Measurements from ENCODE around the gene PSMA2. TPM values are rescaled to one million over a fixed set of nuclear protein-coding genes. Genes with fewer than 3 reads are reported as not detected.

Gene PSMA2
- total RNA-seq, 1 experiment from 2014 or later: 175 TPM

- peaks cover 4% of the 10 kb centered on the region; the same call in 1 of the 2 replicates for H3K36me3 ChIP-seq (ENCODE audit: low read depth)
- BruUV-seq (replicated peaks): no TSS peak
- peaks cover 20% of the 10 kb centered on the region for H3K79me2 ChIP-seq (ENCODE audit: low read depth)
- no peak overlapping the region for H3K4me2 ChIP-seq
- H3K9me2 ChIP-seq (ENCODE audit: insufficient read depth): no peaks in the 10 kb centered on the region
- intact Hi-C loops (cut with micrococcal nuclease; ENCODE audit: unreplicated experiment): no loop called here
- H3K27ac ChIP-seq: no peak overlapping the region
- no peaks in the 10 kb centered on the region for H4K20me1 ChIP-seq (ENCODE audit: insufficient read depth)
- POLR2A ChIA-PET (ENCODE audit: unreplicated experiment): no interaction called here
- CTCF ChIA-PET: no interaction called here
- no peaks in the 10 kb centered on the region for H3F3A ChIP-seq (ENCODE audit: insufficient read depth, low read depth)
- H3K4me1 ChIP-seq (replicated peaks; ENCODE audit: insufficient read depth): peaks cover 7% of the 10 kb centered on the region; the same call in 1 of the 2 replicates
- H3K4me3 ChIP-seq: no peak overlapping the region
- H3K27me3 ChIP-seq (ENCODE audit: insufficient read depth, low read depth): no peaks in the 10 kb centered on the region
- no peaks in the 10 kb centered on the region for H3K9me3 ChIP-seq (ENCODE audit: insufficient read depth, low read depth)
- TF ChIP-seq, protein P1, sequence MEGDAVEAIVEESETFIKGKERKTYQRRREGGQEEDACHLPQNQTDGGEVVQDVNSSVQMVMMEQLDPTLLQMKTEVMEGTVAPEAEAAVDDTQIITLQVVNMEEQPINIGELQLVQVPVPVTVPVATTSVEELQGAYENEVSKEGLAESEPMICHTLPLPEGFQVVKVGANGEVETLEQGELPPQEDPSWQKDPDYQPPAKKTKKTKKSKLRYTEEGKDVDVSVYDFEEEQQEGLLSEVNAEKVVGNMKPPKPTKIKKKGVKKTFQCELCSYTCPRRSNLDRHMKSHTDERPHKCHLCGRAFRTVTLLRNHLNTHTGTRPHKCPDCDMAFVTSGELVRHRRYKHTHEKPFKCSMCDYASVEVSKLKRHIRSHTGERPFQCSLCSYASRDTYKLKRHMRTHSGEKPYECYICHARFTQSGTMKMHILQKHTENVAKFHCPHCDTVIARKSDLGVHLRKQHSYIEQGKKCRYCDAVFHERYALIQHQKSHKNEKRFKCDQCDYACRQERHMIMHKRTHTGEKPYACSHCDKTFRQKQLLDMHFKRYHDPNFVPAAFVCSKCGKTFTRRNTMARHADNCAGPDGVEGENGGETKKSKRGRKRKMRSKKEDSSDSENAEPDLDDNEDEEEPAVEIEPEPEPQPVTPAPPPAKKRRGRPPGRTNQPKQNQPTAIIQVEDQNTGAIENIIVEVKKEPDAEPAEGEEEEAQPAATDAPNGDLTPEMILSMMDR (conservative IDR thresholded peaks at IDR 0.05): no peak
- no peak for TF ChIP-seq EZH2 (IDR thresholded peaks at IDR 0.05; ENCODE audit: low read depth)
- no peak for DNase-seq
- no peak overlapping the region for H2AFZ ChIP-seq
Observed at GRCh38 chr7:42906181-42906580, 25.8 kb downstream of the PSMA2 start.

- Histone ChIP-seq H3K27me3 (ENCODE audit: insufficient read depth, low read depth) (no peaks in the 10 kb centered on the region), H2AFZ (no peak overlapping the region), H3K4me3 (no peak overlapping the region), H3K9me3 (ENCODE audit: insufficient read depth, low read depth) (no peaks in the 10 kb centered on the region; the same call in 1 of the 2 replicates), H3K36me3 (ENCODE audit: low read depth) (no peaks in the 10 kb centered on the region), H3K4me2 (no peak overlapping the region), H3K4me1 (replicated peaks; ENCODE audit: insufficient read depth) (no peaks in the 10 kb centered on the region), H3F3A (ENCODE audit: insufficient read depth, low read depth) (no peaks in the 10 kb centered on the region), H4K20me1 (ENCODE audit: insufficient read depth) (no peaks in the 10 kb centered on the region), H3K9me2 (ENCODE audit: insufficient read depth) (no peaks in the 10 kb centered on the region), H3K27ac (no peak overlapping the region), H3K79me2 (ENCODE audit: low read depth) (no peaks in the 10 kb centered on the region)
- no peak for DNase-seq
- BruUV-seq (replicated peaks): no TSS peak
- intact Hi-C loops (cut with micrococcal nuclease; ENCODE audit: unreplicated experiment): no loop called here
- POLR2A ChIA-PET (ENCODE audit: unreplicated experiment): no interaction called here
- CTCF ChIA-PET: no interaction called here
- no peak for TF ChIP-seq EZH2 (IDR thresholded peaks at IDR 0.05; ENCODE audit: low read depth)
- TF ChIP-seq, protein P1 (conservative IDR thresholded peaks at IDR 0.05): no peak
Observed at GRCh38 chr7:42902331-42902730, 29.6 kb downstream of the PSMA2 start.

- Histone ChIP-seq H3K27me3 (ENCODE audit: insufficient read depth, low read depth) (peaks cover 8% of the 10 kb centered on the region; the same call in 1 of the 2 replicates), H4K20me1 (ENCODE audit: insufficient read depth) (no peaks in the 10 kb centered on the region), H3F3A (ENCODE audit: insufficient read depth, low read depth) (no peaks in the 10 kb centered on the region), H3K4me1 (replicated peaks; ENCODE audit: insufficient read depth) (no peaks in the 10 kb centered on the region), H3K79me2 (ENCODE audit: low read depth) (no peaks in the 10 kb centered on the region), H3K9me3 (ENCODE audit: insufficient read depth, low read depth) (peaks cover 3% of the 10 kb centered on the region; the same call in 1 of the 2 replicates), H3K27ac (no peak overlapping the region), H3K4me2 (no peak overlapping the region), H3K4me3 (no peak overlapping the region), H3K9me2 (ENCODE audit: insufficient read depth) (no peaks in the 10 kb centered on the region), H2AFZ (no peak overlapping the region), H3K36me3 (ENCODE audit: low read depth) (no peaks in the 10 kb centered on the region)
- TF ChIP-seq EZH2 (IDR thresholded peaks at IDR 0.05; ENCODE audit: low read depth): no peak
- TF ChIP-seq, protein P1 (conservative IDR thresholded peaks at IDR 0.05): no peak
- ChIA-PET CTCF (no interaction called here), POLR2A (ENCODE audit: unreplicated experiment) (no interaction called here)
- BruUV-seq (replicated peaks): no TSS peak
- DNase-seq: no peak
- intact Hi-C loops (cut with micrococcal nuclease; ENCODE audit: unreplicated experiment): no loop called here
Observed at GRCh38 chr7:42900842-42901241, 31.1 kb downstream of the PSMA2 start.

Data from PC-9 (cell line).